C4-2B (cell line): ENCODE measurements around the gene SPATA31E1.
A peak's percentile ranks its signal among the peaks of the same experiment; 100 is the strongest.
"Not testable (repeated sequence)": the region's sequence is repeated elsewhere in the genome, so short reads cannot be mapped to it uniquely, and the experiment has no call there.

ENCODE experiments used
- H3K27ac ChIP-seq: fragments of 450-650 bp; 2 replicates; pipeline ENCODE4 v1.5.1; 2017
- CTCF ChIP-seq: fragments of 450-650 bp; conservative IDR thresholded peaks from 2 replicates; pipeline ENCODE4 v1.5.1; 2017; ENCODE audit warnings: mild to moderate bottlenecking
- ZFX ChIP-seq: fragments of 450-650 bp; IDR thresholded peaks from 2 replicates; pipeline ENCODE4 v1.6.1; 2017

SPATA31E1 gene

DNA sequence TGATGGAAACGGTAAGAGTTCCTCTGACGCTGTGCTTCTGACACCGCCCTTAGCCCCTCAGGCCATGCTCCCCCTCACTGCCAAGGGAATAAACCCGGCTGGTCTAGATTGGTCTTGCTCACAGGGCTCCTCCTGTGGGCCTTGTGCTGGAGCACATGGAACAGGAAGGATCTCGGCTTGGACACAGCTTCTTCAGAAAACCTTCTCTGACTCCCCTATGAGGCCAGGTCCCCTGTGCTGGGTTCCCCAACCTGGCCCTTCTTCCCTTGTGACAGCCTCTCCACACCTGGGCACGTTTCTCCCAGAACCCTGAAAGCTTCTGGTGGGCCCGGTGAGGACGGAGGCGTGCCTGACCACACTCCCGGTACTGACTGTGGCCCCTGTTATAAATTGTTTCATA lies 8.2 kb downstream of the SPATA31E1 start:
- H3K27ac ChIP-seq, result no peak overlapping the region
- TF ChIP-seq CTCF, result no peak
- no peak for TF ChIP-seq ZFX

DNA sequence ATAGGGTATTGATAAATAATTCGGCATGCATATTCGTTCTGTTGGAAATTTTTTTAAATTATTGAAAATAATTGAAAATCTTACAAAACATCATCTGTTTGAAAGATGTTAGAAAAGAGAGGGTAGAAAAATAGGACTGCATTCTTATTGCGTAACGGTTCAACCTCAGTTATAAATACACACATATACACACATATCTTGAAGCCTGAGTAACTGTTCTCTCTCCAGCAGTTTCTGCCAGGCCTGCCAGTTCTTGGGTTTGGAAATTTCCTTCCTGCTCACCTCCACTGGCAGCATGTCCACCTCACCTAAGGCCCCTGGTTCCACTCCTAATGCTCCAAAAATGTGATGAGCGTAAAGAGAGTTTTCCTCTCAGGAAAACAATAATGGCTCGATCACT lies 9.1 kb downstream of the SPATA31E1 start:
- no peak for TF ChIP-seq ZFX
- no peak for TF ChIP-seq CTCF
- no peak overlapping the region for H3K27ac ChIP-seq

DNA sequence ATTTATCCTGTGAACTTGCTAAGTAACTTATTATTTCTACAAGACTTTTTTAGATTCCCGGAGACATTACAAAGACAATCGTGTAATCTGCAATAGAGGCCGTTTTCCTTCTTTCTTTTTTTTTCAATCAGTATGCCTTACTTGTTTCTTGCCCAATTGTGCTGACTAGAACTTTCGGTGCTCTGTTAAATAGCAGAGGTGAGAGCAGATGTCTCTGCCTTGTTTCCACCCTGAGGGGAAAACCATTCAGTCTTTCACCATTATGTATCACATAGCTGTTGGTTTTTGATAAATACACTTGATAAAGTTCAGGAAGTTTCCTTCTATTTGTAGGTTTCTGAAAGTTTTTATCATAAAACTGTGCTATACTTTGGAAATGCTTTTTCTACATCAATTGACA lies 10.3 kb downstream of the SPATA31E1 start:
- no peak overlapping the region for H3K27ac ChIP-seq
- no peak for TF ChIP-seq CTCF

DNA sequence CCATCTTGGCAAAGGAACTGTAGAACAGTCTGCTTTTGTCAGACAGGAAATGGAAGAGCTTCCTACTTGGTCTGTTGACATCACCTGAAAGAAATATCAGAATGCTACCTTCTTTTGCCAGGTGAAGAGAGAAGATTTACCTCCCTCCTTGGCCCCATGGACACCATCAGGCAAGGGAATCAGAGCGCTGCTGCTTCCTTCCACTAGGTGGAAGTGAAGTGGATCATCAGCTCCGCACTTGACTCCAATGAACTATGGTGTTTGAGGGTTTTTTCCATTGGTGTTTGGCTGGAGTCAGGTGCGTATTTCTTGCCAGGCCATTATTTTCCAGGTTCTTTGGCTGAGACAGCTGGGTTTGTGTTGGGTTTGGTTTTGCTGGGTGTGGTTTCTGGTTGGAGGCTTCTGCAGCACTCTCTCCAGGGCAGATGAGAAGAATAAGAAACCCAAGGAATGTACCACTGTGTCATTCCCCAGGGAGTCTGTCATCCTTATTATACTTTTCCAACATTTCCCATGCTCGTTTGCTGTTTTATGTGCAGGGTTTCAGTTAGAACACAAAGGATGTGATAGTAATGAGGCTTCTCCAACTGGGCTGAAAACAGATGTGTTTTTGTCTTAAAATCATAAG lies 12.4 kb downstream of the SPATA31E1 start:
- TF ChIP-seq CTCF (peak; percentile 30), ZFX (no peak)
- H3K27ac ChIP-seq, result no peak overlapping the region

- TF ChIP-seq ZFX, result no peak
- TF ChIP-seq CTCF, result no peak
- H3K27ac ChIP-seq, result no peak overlapping the region
Measured at GRCh38 chr9:87896891-87897290, 14.2 kb downstream of the SPATA31E1 start.

DNA sequence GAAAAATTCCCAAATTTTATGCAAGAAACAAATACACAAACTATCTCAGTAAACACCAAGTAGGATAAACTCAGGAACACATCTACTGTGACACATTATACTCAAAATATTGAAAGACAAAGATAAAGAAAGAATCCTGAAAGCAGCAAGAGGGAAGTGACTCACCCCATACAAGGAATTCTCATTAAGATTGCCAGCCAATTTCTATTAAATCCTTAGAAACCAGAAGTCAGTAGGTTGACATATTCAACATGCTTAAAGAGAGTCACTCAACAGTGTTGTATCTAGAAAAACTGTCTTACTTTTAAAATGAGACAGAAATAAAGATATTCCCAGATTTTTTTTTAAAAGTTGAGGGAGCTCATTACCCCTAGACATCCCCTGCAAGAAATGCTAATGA lies 15.5 kb downstream of the SPATA31E1 start:
- no peak for TF ChIP-seq ZFX
- no peak for TF ChIP-seq CTCF
- no peak overlapping the region for H3K27ac ChIP-seq

- H3K27ac ChIP-seq, result not testable (repeated sequence)
Measured at GRCh38 chr9:87902371-87902770, 19.7 kb downstream of the SPATA31E1 start.

DNA sequence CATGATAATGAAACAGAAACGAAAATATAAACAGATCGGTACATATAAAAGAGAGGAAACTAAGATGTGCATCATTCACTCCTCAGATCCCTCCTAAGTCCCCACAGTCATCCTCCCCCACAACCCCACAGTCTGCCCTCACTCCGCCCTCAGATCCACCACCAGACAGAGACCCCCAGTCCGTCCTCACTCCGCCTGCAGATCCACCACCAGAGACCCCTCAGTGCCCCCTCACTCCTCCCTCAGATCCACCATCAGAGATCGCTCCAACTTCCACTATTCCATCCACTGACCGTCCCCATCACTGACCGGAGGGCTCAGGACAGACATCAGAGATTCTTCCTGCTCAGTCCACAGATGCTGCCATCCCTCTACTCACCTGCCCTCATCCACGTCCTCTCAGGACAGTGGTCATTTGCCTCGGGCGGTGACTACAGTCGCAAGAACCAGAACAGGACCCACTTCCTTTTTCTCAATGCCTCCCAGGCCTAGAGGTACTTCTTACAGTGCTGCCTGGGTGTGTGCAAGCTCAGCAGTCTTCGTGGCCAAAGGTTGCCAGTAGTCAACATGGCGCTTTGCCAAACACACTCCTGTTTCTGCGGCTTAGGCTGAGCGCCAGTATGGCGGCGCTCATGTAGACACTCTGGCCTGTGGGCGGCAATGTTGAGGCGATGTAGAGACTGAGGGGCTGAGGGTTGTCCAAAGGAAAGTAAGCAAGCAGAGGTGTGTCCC lies 26.8 kb downstream of the SPATA31E1 start:
- TF ChIP-seq ZFX (no peak), CTCF (peak; percentile 75)
- no peak overlapping the region for H3K27ac ChIP-seq
